Prostate gland (tissue), 2 donors: ENCODE measurements around the gene TYMP. TPM values are rescaled to one million over a fixed set of nuclear protein-coding genes. Genes with fewer than 3 reads are reported as not detected.

ENCODE experiments used
- DNase-seq: peaks from one replicate; pipeline ENCODE4 v3.0.0-alpha.2; 2019; ENCODE audit warnings: low spot score
- H3K27ac ChIP-seq, 2 donors: fragments of 200-600 bp; sonication (generic); 2 replicates each; pipeline ENCODE4 v1.5.1; 2017 to 2019
- H3K27me3 ChIP-seq: fragments of 200-600 bp; sonication (generic); replicated peaks from 2 replicates; pipeline ENCODE4 v1.5.1; 2019; ENCODE audit not compliant: insufficient read depth
- H3K36me3 ChIP-seq, 2 donors: fragments of 200-600 bp; sonication (generic); 1 replicate in 1 of 2; 2 replicates in 1 of 2; pipeline versions ENCODE4 v1.5.1 to v1.8.1; 2017 to 2019
- H3K4me1 ChIP-seq: fragments of 200-600 bp; sonication (generic); replicated peaks from 2 replicates; pipeline ENCODE4 v1.5.1; 2019
- H3K4me3 ChIP-seq, 2 donors: fragments of 200-600 bp; sonication (generic); 2 replicates each; pipeline ENCODE4 v1.5.1; 2017 to 2019
- H3K9me3 ChIP-seq: fragments of 200-600 bp; sonication (generic); 2 replicates; pipeline ENCODE4 v1.5.1; 2017
- POLR2A ChIP-seq: fragments of 450-650 bp; IDR thresholded peaks from one replicate; pipeline ENCODE4 v1.6.1; 2016; ENCODE audit warnings: antibody characterized with exemption, mild to moderate bottlenecking
- POLR2AphosphoS5 ChIP-seq: sonication (generic); formaldehyde crosslinking; IDR thresholded peaks from one replicate; pipeline ENCODE4 v1.6.1; 2017; ENCODE audit warnings: antibody characterized with exemption
- WGBS: methylation state at CpG from one replicate; pipeline ENCODE4 v1.1.5; 2018; 5-methylcytosine and 5-hydroxymethylcytosine counted together
- intact Hi-C: fragments of 100-400 bp; cut with DNase I; formaldehyde crosslinking; loops from one replicate; pipeline ENCODE4 v1.14.2; 2022
- total RNA-seq, 2 donors: library from RNA; depleted of rRNA; stranded (reverse); fragments of >200 nt; gene quantifications; one replicate each; pipeline ENCODE4 v1.1.0, GENCODE V29; 2016
- TF ChIP-seq, protein P1 (sequence below), 4 experiments: fragments of 200-600 bp in 2 of 4; fragments of 450-650 bp in 2 of 4; sonication (generic) in 2 of 4; IDR thresholded peaks; 1 replicate in 3 of 4; 2 replicates in 1 of 4; pipeline ENCODE4 v1.5.1; 2016 to 2019; ENCODE audit warnings: antibody characterized with exemption in 4 of 4, mild to moderate bottlenecking in 2 of 4, moderate library complexity in 2 of 4

The TYMP gene
- total RNA-seq, 2 donors from 2014 or later: 35.8 to 42.8 TPM

GRCh38 chr22:50573491-50574382 lies 43.9 kb upstream of the TYMP start:
- no peak for DNase-seq
- Histone ChIP-seq H3K9me3 (no peaks in the 10 kb centered on the region), H3K36me3 (no peaks in the 10 kb centered on the region), H3K27ac (no peak overlapping the region), H3K27me3 (no peaks in the 10 kb centered on the region), H3K4me3 (no peak overlapping the region), H3K4me1 (no peaks in the 10 kb centered on the region)
- TF ChIP-seq, protein P1, sequence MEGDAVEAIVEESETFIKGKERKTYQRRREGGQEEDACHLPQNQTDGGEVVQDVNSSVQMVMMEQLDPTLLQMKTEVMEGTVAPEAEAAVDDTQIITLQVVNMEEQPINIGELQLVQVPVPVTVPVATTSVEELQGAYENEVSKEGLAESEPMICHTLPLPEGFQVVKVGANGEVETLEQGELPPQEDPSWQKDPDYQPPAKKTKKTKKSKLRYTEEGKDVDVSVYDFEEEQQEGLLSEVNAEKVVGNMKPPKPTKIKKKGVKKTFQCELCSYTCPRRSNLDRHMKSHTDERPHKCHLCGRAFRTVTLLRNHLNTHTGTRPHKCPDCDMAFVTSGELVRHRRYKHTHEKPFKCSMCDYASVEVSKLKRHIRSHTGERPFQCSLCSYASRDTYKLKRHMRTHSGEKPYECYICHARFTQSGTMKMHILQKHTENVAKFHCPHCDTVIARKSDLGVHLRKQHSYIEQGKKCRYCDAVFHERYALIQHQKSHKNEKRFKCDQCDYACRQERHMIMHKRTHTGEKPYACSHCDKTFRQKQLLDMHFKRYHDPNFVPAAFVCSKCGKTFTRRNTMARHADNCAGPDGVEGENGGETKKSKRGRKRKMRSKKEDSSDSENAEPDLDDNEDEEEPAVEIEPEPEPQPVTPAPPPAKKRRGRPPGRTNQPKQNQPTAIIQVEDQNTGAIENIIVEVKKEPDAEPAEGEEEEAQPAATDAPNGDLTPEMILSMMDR (IDR thresholded peaks at IDR 0.05): no peak
- TF ChIP-seq POLR2A (no peak), POLR2AphosphoS5 (no peak)
- intact Hi-C loops: no loop called here
- WGBS: 89% methylated on average over 26 of the region's 26 CpGs

GRCh38 chr22:50572965-50573364 lies 43.2 kb upstream of the TYMP start:
- WGBS: 94% methylated on average over 10 of the region's 11 CpGs
- Histone ChIP-seq H3K36me3 (no peaks in the 10 kb centered on the region), H3K9me3 (no peaks in the 10 kb centered on the region), H3K4me3 (no peak overlapping the region), H3K27ac (no peak overlapping the region), H3K4me1 (no peaks in the 10 kb centered on the region), H3K27me3 (no peaks in the 10 kb centered on the region)
- DNase-seq: no peak
- TF ChIP-seq POLR2AphosphoS5 (no peak), POLR2A (no peak)
- TF ChIP-seq, protein P1 (IDR thresholded peaks at IDR 0.05): no peak
- intact Hi-C loops: no loop called here

GRCh38 chr22:50571264-50572175 lies 41.7 kb upstream of the TYMP start:
- WGBS: 88% methylated on average over 24 of the region's 26 CpGs
- no peaks in the 10 kb centered on the region for H3K27me3 ChIP-seq
- no peaks in the 10 kb centered on the region for H3K4me1 ChIP-seq
- no peaks in the 10 kb centered on the region for H3K36me3 ChIP-seq
- no peaks in the 10 kb centered on the region for H3K9me3 ChIP-seq
- H3K4me3 ChIP-seq: no peak overlapping the region
- no peak for DNase-seq
- intact Hi-C loops: no loop called here
- H3K27ac ChIP-seq: no peak overlapping the region
- TF ChIP-seq POLR2A: no peak
- TF ChIP-seq POLR2AphosphoS5: no peak
- TF ChIP-seq, protein P1 (IDR thresholded peaks at IDR 0.05): no peak

DNA sequence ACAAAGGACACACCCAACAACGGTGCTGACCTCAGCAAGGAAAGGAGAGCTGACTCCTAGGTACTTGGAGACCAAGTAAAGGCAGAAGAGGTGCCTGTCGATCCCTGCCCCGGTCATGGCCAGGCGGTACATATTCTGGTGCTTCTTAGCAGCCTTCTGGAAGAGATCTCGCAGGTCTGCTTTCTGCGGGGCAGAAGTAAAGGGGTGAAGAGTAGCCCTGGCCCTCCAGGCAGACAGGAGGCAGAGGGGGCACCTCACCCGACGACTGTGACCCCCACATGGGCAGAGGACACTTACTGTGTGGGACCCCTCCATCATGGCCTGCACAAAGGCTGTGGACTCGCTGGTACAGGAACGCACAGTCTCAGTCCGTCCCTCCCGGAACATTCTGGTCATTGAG lies 41.0 kb upstream of the TYMP start:
- Histone ChIP-seq H3K27ac (no peak overlapping the region), H3K4me3 (no peak overlapping the region), H3K9me3 (no peaks in the 10 kb centered on the region), H3K27me3 (no peaks in the 10 kb centered on the region), H3K36me3 (no peaks in the 10 kb centered on the region), H3K4me1 (no peaks in the 10 kb centered on the region)
- 91% methylated on average over 12 of the region's 12 CpGs for WGBS
- intact Hi-C loops: no loop called here
- TF ChIP-seq, protein P1 (IDR thresholded peaks at IDR 0.05): no peak
- TF ChIP-seq POLR2AphosphoS5 (no peak), POLR2A (no peak)
- no peak for DNase-seq
